AG04450 (cell line): Measurements from ENCODE around the gene NKTR. TPM values are rescaled to one million over a fixed set of nuclear protein-coding genes. Genes with fewer than 3 reads are reported as not detected.

Experiments
- CTCF ChIA-PET: fragments of 300-600, 350-600 bp; formaldehyde crosslinking; extraction: SDS; loops from one replicate; lab custom pipeline; 2022; ENCODE audit warnings: antibody characterized with exemption, inconsistent platforms; lab: Charles Lee
- POLR2A ChIA-PET: fragments of 350-600 bp; formaldehyde crosslinking; extraction: SDS; loops from one replicate; lab custom pipeline; 2021; ENCODE audit warnings: antibody characterized with exemption, inconsistent platforms; lab: Yijun Ruan, JAX
- DNase-seq: peaks from one replicate; pipeline ENCODE4 v3.0.0-alpha.2; 2011; ENCODE audit warnings: low read depth, low spot score
- H3K27ac ChIP-seq: one replicate; pipeline ENCODE4 v1.5.1; 2012; ENCODE audit warnings: low read depth, low read length, control low read depth
- H3K27me3 ChIP-seq: one replicate; pipeline ENCODE4 v1.6.0; 2012; ENCODE audit warnings: low read length; ENCODE audit not compliant: control insufficient read depth, insufficient read depth
- H3K4me3 ChIP-seq: 2 replicates; pipeline ENCODE4 v1.5.1; 2011; ENCODE audit warnings: mild to moderate bottlenecking, low read depth, low read length, control low read depth
- H3K9me3 ChIP-seq: 2 replicates; pipeline ENCODE4 v1.5.1; 2012; ENCODE audit warnings: low read length; ENCODE audit not compliant: control insufficient read depth, insufficient read depth
- polyA plus RNA-seq: library from polyadenylated mRNA; depleted of rRNA; stranded (reverse); fragments of >200 nt; gene quantifications from 2 replicates; pipeline ENCODE4 v1.2.3, GENCODE V29; 2011
- TF ChIP-seq, protein P1 (sequence below): IDR thresholded peaks from 2 replicates; pipeline ENCODE4 v1.5.1; 2011; ENCODE audit warnings: low read depth, low read length, control low read depth, inconsistent platforms

The NKTR gene
- polyA plus RNA-seq, 1 experiment: 56.2 TPM

DNA sequence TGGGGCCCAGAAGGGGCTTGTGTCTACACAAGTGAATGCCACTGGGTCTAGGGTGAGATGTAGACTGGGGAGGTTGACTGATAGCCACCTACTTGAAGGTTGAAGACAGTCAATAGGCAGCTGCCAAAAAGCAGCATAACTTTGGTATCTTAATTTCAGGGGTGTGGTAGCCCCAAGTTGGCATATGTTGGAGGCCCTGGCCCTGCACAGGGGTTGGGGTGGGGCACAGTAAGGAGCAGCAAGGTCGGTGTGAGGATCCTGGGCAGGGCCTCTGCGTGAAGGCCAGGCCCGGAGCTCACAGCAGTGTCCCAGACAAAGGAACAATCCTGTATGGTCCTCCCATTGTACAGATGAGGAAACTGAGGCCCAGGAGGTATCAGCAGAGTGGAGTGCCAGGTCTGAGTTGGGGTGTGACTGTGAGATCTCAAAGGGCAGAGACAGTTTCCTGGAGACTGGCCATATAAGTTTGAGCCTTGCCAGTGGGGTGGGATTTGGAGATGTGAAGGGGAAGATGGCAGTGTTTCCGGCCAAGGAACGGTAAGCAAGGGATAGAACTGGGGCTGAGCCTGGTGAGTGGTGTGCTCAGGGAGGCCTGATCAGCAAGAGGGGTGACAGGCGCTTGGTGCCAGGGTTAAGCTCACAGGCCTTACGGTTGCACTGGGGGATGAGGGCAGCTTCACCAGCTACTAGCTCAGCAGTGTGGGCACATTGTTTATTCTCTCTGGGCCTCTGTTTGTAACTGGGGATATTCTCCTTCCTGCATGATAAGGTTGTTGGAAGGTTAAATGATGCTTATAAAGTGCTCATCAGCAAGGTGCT, 86.6 kb downstream of the NKTR start:
- CTCF ChIA-PET: no interaction called here
- POLR2A ChIA-PET: no interaction called here
- Histone ChIP-seq H3K4me3 (no peak overlapping the region), H3K9me3 (peaks cover 12% of the 10 kb centered on the region; the same call in 1 of the 2 replicates), H3K27ac (peak overlapping the region; percentile 2), H3K27me3 (peaks cover 36% of the 10 kb centered on the region)
- TF ChIP-seq, protein P1, sequence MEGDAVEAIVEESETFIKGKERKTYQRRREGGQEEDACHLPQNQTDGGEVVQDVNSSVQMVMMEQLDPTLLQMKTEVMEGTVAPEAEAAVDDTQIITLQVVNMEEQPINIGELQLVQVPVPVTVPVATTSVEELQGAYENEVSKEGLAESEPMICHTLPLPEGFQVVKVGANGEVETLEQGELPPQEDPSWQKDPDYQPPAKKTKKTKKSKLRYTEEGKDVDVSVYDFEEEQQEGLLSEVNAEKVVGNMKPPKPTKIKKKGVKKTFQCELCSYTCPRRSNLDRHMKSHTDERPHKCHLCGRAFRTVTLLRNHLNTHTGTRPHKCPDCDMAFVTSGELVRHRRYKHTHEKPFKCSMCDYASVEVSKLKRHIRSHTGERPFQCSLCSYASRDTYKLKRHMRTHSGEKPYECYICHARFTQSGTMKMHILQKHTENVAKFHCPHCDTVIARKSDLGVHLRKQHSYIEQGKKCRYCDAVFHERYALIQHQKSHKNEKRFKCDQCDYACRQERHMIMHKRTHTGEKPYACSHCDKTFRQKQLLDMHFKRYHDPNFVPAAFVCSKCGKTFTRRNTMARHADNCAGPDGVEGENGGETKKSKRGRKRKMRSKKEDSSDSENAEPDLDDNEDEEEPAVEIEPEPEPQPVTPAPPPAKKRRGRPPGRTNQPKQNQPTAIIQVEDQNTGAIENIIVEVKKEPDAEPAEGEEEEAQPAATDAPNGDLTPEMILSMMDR: no peak
- DNase-seq: no peak

DNA sequence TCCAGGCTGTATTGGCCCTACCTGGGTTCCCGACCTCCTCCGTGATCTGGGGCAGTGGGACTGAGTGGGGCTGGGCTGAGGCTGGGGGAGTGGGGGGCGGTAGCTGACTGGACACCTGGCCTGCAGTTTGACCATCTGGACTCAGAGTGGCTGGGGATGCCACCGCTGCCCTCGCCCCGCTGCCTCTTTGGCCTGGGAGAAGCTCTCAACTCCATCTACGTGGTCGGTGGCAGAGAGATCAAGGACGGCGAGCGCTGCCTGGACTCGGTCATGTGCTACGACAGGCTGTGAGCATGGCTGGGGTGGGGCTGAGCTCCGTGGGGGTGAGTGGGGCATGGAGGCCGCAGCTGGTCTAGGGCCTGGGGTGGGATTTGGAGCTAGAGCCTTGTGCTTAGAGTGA, 87.5 kb downstream of the NKTR start:
- Histone ChIP-seq H3K9me3 (peaks cover 12% of the 10 kb centered on the region; the same call in 1 of the 2 replicates), H3K27me3 (peaks cover 39% of the 10 kb centered on the region), H3K4me3 (no peak overlapping the region), H3K27ac (no peak overlapping the region)
- ChIA-PET POLR2A (no interaction called here), CTCF (no interaction called here)
- no peak for DNase-seq
- TF ChIP-seq, protein P1: no peak

DNA sequence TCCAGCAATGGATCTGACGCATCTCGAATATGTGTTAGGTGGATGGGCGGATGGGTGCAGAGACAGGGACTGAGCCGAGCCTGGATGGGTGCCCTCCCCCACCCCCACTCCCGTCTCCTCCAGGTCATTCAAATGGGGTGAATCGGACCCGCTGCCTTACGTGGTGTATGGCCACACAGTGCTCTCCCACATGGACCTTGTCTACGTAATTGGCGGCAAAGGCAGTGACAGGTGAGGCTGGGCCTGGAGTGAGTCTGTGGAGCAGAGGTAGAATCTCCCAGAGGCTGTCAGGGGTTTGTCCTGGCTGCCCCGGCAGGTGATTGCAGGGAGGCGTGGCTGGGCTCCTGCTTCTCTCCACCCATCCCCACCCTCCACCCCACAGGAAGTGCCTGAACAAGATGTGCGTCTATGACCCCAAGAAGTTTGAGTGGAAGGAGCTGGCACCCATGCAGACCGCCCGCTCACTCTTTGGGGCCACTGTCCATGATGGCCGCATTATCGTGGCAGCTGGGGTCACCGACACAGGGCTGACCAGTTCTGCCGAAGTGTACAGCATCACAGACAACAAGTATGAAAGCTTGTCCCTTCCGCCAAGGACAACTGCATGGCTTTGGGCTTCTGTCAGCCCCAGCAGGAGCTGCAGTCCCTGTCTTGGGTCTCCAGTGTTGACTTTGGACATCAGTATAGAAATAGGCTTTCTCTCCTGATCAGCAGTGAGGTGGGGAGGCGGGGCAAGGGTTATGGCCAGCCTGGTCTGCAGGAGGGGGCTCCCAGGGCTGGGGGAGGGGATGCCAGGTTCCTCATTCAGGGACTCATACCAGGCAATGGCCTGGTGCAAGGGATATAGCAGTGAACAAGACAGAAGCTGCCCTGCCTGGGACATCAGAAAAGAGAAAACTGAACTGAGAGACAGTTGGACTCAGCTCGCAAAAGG, 88.3 kb downstream of the NKTR start:
- ChIA-PET CTCF (no interaction called here), POLR2A (no interaction called here)
- no peak for DNase-seq
- H3K27ac ChIP-seq: no peak overlapping the region
- no peak overlapping the region for H3K4me3 ChIP-seq
- peaks cover 45% of the 10 kb centered on the region for H3K27me3 ChIP-seq
- TF ChIP-seq, protein P1: no peak
- H3K9me3 ChIP-seq: peaks cover 12% of the 10 kb centered on the region; the same call in 1 of the 2 replicates

DNA sequence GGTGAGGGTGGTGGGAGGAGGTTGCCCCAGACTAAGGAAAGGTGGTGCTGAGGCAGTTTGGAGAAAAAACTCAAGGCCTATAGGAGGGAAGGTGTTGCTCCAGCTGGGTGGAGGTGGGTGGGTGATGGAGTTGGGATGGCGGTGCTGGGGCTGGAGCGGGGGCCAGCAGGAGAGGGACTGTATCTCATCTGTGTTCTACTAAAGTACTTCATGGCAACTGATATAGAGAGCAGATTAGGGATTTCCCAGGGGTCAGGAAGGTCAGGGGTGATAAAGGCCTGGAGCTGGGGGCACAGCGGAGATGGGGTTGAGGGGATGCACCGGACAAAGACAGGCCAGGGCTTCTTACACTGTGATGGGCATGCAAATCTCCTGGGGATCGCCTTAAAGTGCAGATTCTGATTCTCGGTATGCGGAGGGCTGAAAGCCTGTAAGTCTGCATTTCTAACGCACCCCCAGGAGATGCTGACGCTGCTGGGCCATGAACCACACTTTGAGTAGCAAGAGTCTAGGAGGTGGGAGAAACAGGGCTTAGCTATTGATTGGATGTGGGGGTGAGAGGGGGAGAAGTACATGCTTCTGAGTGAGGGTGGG, 89.0 kb downstream of the NKTR start:
- Histone ChIP-seq H3K4me3 (no peak overlapping the region), H3K27ac (no peak overlapping the region), H3K27me3 (peaks cover 47% of the 10 kb centered on the region), H3K9me3 (peaks cover 12% of the 10 kb centered on the region; the same call in 1 of the 2 replicates)
- no peak for DNase-seq
- ChIA-PET POLR2A (no interaction called here), CTCF (no interaction called here)
- TF ChIP-seq, protein P1: no peak
